RCC 7860 (cell line): ENCODE measurements around the gene RAB5B.
A peak's percentile ranks its signal among the peaks of the same experiment; 100 is the strongest.
"Not testable (repeated sequence)": the region's sequence is repeated elsewhere in the genome, so short reads cannot be mapped to it uniquely, and the experiment has no call there.

Experiments
- DNase-seq: peaks from one replicate; pipeline ENCODE4 v3.0.0-alpha.2; 2015; ENCODE audit warnings: low spot score
- FAIRE-seq: peaks from 2 replicates; lab custom pipeline; 2012; peaks lifted over from hg19 to GRCh38; lab: Jason Lieb, UNC

RAB5B gene

DNA sequence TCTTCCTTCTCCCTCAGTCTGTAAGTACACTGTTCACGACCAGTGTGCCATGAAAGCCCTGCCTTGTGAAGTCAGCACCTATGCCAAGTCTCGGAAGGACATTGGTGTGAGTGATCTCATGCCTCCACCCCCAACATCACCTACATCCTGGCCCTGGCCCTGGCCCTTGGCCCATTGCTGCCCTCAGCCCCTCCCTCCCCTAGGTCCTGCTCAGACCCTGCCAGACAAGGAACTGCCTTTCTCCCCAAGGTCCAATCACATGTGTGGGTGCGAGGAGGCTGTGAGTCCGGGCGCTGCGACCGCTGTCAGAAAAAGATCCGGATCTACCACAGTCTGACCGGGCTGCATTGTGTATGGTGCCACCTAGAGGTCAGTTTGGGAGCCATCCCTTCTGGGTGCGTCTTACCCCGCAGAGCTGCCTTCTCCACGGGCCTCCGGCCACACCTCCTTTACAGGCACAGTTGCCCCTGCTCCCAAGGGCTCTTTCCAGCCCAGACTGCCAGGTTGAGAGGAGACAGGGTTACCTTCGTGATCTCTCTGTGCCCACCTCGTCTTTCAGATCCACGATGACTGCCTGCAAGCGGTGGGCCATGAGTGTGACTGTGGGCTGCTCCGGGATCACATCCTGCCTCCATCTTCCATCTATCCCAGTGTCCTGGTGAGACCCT, 33.7 kb upstream of the RAB5B start:
- FAIRE-seq: no peak
- peak; percentile 67 for DNase-seq

- FAIRE-seq (no peak), DNase-seq (no peak)
Measured at GRCh38 chr12:55942055-55942454, 31.8 kb upstream of the RAB5B start.

GRCh38 chr12:55942577-55943136, 31.2 kb upstream of the RAB5B start:
- FAIRE-seq (no peak), DNase-seq (no peak)

GRCh38 chr12:55946553-55946952, 27.3 kb upstream of the RAB5B start:
- DNase-seq (no peak), FAIRE-seq (no peak)

DNA sequence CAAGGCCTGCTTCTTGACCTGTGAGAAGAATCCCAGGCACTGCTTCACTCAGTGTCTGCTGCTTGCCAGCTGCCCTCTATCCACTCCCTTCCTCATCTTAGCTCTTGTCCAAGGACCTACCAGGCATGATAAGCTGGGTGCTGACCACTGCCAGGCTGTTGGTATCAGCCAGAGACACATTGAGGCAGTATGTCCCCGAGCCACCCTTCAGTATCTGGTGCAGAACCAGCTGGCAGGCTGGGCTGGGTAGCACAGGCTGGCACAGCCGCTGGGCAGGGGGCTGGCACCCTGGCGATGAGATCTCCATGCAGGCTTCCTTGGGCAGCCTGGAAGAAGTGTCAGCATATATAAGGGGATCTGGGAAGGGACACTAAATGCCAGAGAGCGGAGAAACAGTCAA, 18.5 kb upstream of the RAB5B start:
- no peak for DNase-seq
- no peak for FAIRE-seq

GRCh38 chr12:55955800-55956508, 17.9 kb upstream of the RAB5B start:
- peak; percentile 55 for DNase-seq

GRCh38 chr12:55957106-55957859, 16.6 kb upstream of the RAB5B start:
- DNase-seq (no peak), FAIRE-seq (no peak)

More at GRCh38 chr12:55955800-55956508, 17.9 kb upstream of the RAB5B start:
- peak; percentile 65 for FAIRE-seq

DNA sequence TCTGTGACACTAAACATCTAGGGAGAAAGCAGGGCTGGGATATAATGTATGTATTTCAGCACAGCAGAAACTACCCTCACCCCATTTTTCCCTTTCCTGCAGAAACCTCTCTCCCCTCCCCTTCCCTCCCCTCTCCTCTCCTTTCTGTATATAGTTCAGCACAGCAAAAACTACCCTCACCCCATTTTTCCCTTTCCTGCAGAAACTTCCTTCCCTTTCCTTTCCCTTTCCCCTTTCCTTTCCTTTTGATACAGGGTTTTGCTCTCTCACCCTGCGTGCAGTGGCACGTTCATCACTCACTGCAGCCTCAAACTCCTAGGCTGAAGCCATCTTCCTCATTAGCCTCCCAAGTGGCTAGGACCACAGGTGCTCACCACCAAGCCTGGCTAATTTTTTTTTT, 10.1 kb upstream of the RAB5B start:
- DNase-seq (no peak), FAIRE-seq (no peak)

GRCh38 chr12:55965240-55965639, 8.6 kb upstream of the RAB5B start:
- DNase-seq (no peak), FAIRE-seq (no peak)

DNA sequence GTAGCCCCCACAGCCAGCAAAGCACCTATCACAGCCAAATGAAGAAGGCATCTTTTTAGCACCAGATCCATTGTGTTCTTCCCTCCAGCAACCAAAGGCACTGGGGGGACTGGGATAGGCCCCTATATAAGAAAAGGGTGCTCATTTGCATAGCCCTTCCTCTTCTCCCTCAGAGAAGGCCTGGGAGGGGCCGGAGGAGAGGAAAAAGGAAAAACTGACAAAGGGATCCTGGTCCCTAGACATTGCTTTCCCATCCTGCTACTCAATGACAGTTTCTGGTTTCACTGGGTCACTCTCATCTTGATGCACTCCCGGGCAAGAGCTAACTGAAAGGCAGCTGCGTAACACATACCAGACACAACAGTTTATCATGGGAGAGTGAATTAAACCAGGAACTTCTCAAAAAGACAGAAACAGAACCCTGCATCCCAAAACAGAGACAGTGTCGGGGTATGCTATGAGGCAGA, 7.9 kb upstream of the RAB5B start, which contains the start of gene PMEL:
PMEL (minus strand) TSS at position 102 of the 467 bp plus-strand sequence; CDS start at position 71, 31 bp downstream.
- FAIRE-seq (no peak), DNase-seq (no peak)

DNA sequence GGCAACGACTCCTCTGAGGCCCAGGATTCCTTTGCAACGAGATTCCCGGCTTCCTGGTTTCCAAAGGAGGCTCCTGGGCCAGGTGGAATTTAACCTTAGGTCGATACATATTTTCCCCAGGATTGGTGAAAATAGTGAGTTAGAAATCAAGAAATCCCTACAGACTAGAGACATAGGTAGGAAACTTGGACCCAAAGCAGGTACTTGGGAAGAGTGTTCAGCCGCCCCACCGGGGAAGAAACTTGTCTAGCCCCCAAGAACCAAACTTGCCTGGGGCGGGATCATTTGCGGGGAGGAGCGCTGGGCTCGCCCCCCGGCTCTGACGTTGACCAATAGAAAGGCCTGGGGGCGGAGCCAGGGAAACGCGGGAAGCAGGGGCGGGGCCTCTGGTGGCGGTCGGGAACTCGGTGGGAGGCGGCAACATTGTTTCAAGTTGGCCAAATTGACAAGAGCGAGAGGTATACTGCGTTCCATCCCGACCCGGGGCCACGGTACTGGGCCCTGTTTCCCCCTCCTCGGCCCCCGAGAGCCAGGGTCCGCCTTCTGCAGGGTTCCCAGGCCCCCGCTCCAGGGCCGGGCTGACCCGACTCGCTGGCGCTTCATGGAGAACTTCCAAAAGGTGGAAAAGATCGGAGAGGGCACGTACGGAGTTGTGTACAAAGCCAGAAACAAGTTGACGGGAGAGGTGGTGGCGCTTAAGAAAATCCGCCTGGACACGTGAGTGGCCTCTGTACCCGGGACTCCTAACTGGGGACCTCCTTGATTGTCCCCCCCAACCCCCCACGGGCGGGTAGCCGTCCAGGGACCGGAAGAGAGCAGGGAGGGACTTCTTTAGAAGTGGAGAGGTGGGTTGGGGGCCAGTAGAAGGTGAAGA, 7.2 kb upstream of the RAB5B start, which contains the start of gene CDK2:
CDK2 (plus strand) TSS at position 423 of the 874 bp plus-strand sequence; CDS start at position 602, 179 bp downstream.
- FAIRE-seq (peak; percentile 41), DNase-seq (peak; percentile 56)

DNA sequence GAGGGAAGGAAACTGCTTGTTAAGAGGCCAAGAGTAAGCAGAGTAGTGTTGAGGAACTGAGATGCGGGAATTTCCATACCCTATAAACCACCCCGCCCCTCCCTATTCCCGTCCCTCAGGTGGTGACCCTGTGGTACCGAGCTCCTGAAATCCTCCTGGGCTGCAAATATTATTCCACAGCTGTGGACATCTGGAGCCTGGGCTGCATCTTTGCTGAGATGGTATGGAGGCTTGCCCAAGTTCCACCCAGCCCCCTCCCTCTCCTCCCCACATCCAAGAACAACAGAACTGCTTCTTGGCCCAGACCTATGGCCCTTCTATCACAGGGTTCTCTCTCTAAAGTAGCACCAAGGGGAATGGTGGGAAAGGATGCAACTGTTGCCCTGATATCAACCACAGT, 4.5 kb upstream of the RAB5B start:
- FAIRE-seq (no peak), DNase-seq (no peak)

DNA sequence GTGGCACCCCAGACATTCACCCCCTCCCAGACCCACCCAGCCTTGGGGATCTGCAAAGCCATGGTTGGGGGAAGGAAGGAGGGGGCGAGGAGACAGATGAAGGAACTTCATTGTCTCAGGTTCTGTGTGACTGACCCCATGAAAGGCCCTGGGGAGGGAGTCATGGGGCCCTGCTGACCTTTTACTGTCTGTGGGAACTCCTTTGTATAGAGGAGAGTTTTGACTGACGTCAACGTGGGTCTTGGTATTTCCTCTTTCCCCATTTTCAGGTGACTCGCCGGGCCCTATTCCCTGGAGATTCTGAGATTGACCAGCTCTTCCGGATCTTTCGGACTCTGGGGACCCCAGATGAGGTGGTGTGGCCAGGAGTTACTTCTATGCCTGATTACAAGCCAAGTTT, 3.1 kb upstream of the RAB5B start:
- DNase-seq (no peak), FAIRE-seq (no peak)

DNA sequence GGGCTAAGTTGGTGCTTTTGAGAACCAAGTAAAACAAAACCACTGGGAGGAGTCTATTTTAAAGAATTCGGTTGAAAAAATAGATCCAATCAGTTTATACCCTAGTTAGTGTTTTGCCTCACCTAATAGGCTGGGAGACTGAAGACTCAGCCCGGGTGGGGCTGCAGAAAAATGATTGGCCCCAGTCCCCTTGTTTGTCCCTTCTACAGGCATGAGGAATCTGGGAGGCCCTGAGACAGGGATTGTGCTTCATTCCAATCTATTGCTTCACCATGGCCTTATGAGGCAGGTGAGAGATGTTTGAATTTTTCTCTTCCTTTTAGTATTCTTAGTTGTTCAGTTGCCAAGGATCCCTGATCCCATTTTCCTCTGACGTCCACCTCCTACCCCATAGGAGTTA, 1.8 kb upstream of the RAB5B start:
- no peak for FAIRE-seq
- DNase-seq: no peak

DNA sequence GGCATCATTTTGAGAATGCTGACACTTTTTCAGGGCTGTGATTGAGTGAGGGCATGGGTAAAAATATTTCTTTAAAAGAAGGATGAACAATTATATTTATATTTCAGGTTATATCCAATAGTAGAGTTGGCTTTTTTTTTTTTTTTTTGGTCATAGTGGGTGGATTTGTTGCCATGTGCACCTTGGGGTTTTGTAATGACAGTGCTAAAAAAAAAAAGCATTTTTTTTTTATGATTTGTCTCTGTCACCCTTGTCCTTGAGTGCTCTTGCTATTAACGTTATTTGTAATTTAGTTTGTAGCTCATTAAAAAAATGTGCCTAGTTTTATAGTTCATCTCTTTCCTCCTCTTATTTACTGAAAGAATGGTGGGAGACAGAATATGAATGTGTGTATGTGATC, 1.4 kb upstream of the RAB5B start:
- FAIRE-seq (no peak), DNase-seq (no peak)

DNA sequence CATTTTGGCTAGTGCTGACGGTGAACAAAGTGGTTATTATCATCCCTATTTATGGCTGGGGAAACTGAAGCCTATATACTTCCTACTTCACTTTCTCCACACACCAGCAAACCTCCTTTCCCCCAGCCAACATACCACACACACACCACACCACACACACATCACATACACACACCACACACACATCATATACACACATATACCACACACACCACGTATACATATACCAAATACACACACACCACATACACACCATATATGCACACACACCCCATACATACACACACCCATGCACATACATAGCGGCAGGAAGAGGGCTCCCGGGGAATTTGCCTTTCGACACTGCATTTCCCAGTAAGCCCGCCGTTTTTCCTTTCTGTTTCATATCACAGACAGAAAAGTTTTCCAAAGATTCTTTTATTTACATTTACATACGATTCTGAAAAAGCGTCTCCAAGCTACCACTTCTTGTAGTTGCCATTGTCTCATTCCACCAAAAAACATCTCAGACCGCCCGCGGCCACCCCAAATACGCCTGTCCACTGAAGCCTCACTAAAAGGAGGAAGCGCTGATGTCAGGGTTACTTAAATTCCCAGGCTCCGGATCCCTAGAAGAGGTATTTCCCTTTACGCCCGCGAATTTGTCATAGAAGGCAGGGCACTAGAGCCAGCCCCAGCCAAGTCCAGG, 823 bp upstream of the RAB5B start:
- FAIRE-seq (no peak), DNase-seq (no peak)

DNA sequence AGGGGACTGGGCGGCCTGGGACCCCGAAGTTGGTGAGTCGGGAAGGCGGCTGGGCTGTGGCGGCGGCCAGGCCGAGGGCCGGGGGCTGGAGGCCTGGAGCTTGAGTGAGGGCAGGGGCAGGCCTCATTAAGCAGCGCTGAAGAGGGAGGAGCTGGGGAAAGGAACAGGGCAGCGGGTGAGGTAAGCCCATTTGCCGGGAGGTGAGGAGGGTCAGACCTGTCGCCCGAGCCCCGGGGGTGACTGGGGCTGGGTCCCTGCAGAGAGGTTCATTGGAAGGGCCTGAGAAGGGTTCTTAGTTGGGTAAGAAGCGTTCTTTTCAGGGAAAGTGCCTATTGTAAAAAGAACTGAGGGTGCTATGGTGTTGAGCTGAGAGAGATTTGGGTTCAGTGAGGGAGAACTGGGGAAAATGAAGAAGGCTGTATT, 441 bp downstream of the RAB5B start:
- DNase-seq (no peak), FAIRE-seq (no peak)

DNA sequence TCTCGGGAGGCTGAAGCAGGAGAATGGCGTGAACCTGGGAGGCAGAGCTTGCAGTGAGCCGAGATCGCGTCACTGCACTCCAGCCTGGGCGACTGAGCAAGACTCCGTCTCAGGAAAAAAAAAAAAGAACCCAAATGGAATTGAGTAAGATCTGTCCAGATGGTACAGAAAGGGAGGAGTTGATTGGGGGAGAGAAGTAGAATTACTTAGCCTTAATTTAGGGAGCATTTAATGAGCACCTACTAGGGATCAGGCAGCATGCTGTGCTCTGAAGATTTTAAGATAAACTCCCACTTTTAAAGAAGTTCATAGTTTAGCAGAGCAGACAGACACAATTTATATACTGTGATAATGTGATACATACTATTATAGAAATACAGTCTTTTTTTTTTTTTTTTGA, 4.5 kb downstream of the RAB5B start:
- FAIRE-seq (no peak), DNase-seq (no peak)

GRCh38 chr12:55979069-55979468, 5.2 kb downstream of the RAB5B start:
- no peak for DNase-seq
- no peak for FAIRE-seq

DNA sequence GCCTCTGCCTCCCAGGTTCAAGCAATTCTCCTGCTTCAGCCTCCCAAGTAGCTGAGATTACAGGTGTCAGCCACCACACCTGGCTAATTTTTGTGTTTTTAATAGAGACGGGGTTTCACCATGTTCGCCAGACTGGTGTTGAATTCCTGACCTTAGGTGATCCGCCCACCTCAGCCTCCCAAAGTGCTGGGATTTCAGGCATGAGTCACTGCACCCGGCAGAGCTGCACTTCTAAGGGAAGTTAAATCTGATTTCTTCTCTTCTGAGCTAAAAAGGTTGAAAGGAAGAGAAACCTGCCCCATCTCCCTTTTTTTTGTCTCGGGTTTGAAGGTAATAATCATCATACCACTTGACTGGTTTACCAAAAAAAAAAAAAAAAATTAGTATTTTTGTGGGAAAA, 8.0 kb downstream of the RAB5B start:
- not testable (repeated sequence) for FAIRE-seq

More for the DNA sequence above, 8.0 kb downstream of the RAB5B start:
- DNase-seq: not testable (repeated sequence)
